GM10266 (cell line): ENCODE data around the gene RTP2.

ENCODE experiments used
- DNase-seq: peaks from one replicate; pipeline ENCODE4 v3.0.0; 2012; ENCODE audit errors: extremely low spot score
- TF ChIP-seq, protein P1 (sequence below): IDR thresholded peaks from 2 replicates; pipeline ENCODE4 v1.5.1; 2012; ENCODE audit warnings: mild to moderate bottlenecking, low read depth; ENCODE audit not compliant: control insufficient read depth, insufficient read depth; ENCODE audit errors: missing control alignments

Gene RTP2

DNA sequence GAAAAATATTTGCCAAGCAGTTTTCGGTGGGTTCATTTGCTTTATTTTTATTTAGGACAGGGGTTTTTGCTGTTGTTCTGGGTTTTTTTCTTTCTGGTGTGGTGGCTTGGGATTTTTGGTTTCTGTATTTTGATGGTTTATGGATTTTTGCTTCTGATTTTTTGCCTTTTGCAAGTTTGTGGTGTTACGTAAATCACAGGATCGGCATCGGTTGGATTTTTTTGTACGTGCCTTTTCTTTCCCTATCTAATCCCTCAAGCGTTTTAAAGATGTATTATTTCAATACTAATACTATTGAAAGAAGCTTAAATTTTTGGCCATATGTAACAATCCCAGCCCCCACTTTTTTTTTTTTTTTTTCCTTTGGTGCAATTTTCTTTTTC is 43.7 kb upstream of the RTP2 start:
- TF ChIP-seq, protein P1, sequence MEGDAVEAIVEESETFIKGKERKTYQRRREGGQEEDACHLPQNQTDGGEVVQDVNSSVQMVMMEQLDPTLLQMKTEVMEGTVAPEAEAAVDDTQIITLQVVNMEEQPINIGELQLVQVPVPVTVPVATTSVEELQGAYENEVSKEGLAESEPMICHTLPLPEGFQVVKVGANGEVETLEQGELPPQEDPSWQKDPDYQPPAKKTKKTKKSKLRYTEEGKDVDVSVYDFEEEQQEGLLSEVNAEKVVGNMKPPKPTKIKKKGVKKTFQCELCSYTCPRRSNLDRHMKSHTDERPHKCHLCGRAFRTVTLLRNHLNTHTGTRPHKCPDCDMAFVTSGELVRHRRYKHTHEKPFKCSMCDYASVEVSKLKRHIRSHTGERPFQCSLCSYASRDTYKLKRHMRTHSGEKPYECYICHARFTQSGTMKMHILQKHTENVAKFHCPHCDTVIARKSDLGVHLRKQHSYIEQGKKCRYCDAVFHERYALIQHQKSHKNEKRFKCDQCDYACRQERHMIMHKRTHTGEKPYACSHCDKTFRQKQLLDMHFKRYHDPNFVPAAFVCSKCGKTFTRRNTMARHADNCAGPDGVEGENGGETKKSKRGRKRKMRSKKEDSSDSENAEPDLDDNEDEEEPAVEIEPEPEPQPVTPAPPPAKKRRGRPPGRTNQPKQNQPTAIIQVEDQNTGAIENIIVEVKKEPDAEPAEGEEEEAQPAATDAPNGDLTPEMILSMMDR, result no peak
- no peak for DNase-seq

DNA sequence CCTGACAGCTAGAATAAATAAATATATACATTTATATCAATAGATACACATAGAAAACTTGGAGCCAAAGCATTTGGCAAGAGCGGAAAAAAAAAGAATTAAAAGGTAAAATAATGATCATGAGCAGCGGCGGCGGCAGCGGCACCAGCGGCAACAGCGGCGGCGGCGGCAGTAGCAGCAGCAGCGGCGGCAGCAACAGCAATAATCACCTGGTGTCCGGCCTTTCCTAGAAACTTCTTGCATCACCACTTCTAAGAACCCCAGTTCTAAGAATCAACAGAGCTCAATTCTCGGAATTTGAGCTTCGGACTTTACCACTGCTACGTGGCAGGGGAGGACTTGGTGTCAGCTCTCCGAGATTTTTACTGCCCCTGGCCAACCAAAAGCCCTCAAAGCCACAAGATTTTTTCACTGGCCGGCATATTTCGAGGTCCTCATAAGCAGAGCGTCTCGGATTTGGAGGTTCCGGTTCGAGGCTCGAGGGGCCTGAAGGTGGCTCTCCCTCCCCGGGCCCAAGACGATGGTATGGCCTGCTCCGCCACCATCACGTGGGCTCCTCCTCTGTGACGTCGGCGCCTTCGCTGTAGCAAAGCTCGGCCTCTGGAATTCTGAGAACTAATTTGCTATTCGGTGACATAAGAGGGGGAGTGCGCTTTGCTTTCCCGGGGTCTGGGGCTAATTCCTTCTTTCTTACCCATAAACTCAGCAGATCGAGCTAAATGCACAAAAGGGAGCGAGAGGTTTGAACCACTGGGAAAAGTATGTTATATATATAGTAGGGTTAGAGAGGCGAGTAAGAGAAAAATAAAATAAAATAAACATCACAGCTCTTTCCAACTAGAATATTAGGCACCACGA is 43.1 kb upstream of the RTP2 start, which contains the start of gene BCL6:
Gene BCL6, minus strand, starts transcription at position 268 of the 858 bp plus-strand sequence. CDS start 11,775 bp downstream, outside the sequence.
- DNase-seq, result peak; percentile 80
- TF ChIP-seq, protein P1, result no peak

DNA sequence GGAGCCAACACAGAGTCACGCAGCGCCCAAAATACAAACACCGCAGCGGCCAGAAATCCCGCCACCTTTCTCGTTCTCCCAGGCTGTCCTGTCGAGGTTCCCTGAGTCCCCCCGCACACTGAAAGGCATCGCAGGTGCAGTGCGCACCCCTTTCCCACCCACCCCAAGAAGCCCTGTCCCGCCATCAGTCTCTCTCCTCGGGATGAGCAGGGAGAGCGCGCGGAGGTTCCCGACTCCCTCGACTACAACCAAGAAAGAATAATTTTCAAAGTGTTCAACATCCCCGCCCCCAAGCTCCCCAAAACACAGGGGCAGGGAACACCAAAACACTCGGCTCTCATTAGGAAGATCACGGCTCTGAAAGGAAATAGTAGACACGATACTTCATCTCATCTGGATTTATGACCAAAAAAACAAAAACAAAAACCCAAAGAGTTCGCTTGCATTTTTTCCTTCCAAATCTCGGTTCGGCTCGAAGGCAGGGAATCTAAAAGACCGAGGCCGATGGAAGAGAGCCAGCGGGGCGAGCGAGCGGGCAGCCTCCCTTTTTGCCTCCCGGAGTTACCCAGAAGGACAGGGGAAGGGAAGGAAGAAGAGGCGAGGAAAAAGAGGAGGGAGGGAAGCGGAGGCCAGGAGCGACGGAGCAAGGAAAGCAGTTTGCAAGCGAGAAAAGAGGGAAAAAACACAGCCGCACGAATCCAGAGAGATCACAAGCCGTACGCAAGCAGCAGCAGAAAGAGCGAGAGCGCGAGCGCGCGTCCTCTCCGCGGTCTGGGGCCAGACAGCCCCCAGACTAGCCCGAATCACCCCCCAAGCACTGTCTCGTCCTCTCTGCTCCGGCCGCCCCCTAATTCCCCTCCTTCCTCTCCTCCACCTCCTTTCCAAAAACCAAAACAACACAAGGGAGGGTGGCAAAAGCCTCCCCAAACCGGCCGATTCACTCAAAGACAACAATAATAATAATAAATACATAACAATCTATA is 42.1 kb upstream of the RTP2 start:
- TF ChIP-seq, protein P1, result no peak
- no peak for DNase-seq

DNA sequence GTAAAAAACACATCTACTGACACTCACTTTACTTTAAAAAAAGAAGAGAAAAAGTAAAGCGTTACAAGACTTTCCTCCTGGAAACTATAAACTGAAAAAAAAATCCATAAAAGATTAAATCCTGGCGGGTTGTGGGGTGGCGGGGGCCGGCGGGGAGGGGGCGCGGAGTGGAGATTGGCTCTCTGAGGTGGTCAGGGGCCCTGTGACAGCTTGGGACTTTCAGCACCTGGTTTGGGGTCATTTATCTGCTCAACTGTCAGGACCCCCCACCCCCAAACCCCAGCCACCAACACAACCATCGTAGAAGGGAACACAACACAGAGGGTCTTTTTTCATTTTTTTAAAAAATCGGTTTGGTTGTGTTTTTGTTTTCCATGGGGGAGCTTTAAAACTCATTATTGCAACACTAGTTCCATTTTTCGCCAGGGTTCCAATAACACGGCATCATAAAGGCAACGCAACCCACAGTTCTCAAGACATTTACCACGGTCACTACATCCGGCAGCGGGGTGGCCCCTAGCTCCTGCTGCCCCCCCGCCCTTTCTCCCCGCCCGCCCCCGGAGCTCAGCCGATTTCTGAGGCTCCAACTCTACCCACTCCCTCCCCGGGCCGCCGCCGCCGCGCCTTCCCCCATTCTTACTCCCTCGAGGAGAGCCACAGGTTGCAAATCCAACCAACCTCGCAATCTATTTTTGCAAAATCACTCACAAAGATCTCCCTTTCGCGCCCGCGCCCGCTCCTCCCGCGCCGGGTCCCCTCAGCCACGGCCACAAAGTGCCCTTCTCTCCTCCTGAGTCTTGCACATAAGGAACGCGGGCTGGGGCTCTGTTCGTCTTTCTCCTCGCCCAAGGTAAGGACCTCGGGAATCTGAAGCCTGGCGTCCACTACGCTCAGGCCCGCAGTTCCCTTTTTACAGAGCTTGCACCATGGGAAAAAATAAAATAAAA is 41.1 kb upstream of the RTP2 start:
- no peak for DNase-seq
- TF ChIP-seq, protein P1, result no peak

DNA sequence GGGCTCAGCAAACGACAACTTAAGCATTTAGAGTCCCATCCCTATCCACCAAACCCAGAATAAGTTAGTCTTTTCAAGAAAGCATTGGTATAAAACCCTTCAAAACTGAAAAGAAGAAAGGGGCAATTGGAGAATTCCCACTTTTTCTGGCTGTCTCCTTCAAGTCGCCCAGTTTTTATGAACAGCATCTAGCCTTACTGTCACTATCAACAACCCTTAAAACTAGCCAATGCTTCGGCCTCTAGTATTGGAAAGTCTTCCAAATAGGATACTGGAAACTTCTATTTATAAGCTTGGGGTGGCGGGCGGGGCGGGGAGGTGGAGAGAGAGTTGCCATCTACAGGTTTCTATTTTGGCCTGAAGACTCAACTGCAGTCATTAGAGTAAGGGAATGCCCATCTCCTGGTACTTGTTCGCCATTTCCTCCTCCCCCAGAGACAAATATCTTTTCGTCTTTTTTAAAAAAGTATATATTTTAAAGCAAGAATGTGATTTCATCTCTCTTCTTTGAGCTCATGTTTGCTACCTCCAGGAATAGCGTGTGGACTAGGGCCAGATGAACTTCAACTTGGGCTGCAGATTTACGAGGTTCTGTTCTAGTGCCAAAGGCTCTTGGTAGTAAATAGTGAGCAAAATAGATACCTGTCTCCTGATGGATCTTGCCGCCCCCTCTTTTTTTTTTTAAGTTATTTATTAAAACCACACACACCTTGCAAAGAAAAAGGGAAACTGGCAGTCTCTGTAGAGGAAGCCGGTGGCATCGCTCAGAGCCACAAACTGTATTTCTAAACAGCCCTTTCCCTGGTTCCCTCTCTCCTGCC is 40.2 kb upstream of the RTP2 start:
- no peak for DNase-seq
- TF ChIP-seq, protein P1, result no peak
